CD14-positive monocyte (primary cell): ENCODE results near the gene NUS1. TPM values are rescaled to one million over a fixed set of nuclear protein-coding genes. Genes with fewer than 3 reads are reported as not detected.
"Not testable (repeated sequence)": the region's sequence is repeated elsewhere in the genome, so short reads cannot be mapped to it uniquely, and the experiment has no call there.

Experiments
- DNase-seq, 3 donors: peaks; one replicate each; pipeline ENCODE4 v3.0.0-alpha.2; 2011 to 2022
- H2AFZ ChIP-seq: 2 replicates; pipeline ENCODE4 v1.6.0; 2012; ENCODE audit warnings: mild to moderate bottlenecking, low read depth, low read length, inconsistent platforms; ENCODE audit not compliant: insufficient read depth, poor library complexity, severe bottlenecking
- H3K27ac ChIP-seq, 2 donors: 1 replicate in 1 of 2; 2 replicates in 1 of 2; pipeline ENCODE4 v1.5.1; 2012 to 2013; ENCODE audit warnings: low read length in 2 of 2, control low read depth in 1 of 2, inconsistent platforms in 1 of 2, low read depth in 1 of 2, mild to moderate bottlenecking in 1 of 2
- H3K27me3 ChIP-seq, 2 donors: one replicate each; pipeline versions ENCODE4 v1.6.0 to v1.6.1; 2011 to 2013; ENCODE audit warnings: low read length in 2 of 2; ENCODE audit not compliant: control insufficient read depth in 2 of 2, insufficient read depth in 2 of 2
- H3K36me3 ChIP-seq, 2 donors: replicated peaks in 1 of 2; 1 replicate in 1 of 2; 2 replicates in 1 of 2; pipeline versions ENCODE4 v1.5.1 to v1.6.1; 2012 to 2013; ENCODE audit warnings: low read length in 2 of 2, control low read depth in 1 of 2, inconsistent platforms in 1 of 2, mild to moderate bottlenecking in 1 of 2; ENCODE audit not compliant: insufficient read depth in 2 of 2, control insufficient read depth in 1 of 2
- H3K4me1 ChIP-seq, 2 donors: 1 replicate in 1 of 2; 2 replicates in 1 of 2; pipeline versions ENCODE4 v1.5.1 to v1.6.1; 2012 to 2013; ENCODE audit warnings: low read length in 2 of 2, control low read depth in 1 of 2, inconsistent platforms in 1 of 2, mild to moderate bottlenecking in 1 of 2, moderate library complexity in 1 of 2; ENCODE audit not compliant: insufficient read depth in 2 of 2, control insufficient read depth in 1 of 2
- H3K4me2 ChIP-seq: replicated peaks from 2 replicates; pipeline ENCODE3; 2012; ENCODE audit warnings: low read length, moderate library complexity, mild to moderate bottlenecking; ENCODE audit not compliant: poor library complexity, severe bottlenecking; ENCODE audit errors: extremely low read depth
- H3K4me3 ChIP-seq, 3 experiments: fragments of 200-600 bp in 1 of 3; sonication (generic) in 1 of 3; replicated peaks in 1 of 3; 1 replicate in 2 of 3; 2 replicates in 1 of 3; pipeline ENCODE4 v1.5.1; 2011 to 2013; ENCODE audit warnings: low read length in 3 of 3, mild to moderate bottlenecking in 3 of 3, control low read depth in 2 of 3, low read depth in 2 of 3, inconsistent platforms in 1 of 3, moderate library complexity in 1 of 3
- H3K79me2 ChIP-seq: 2 replicates; pipeline ENCODE4 v1.6.0; 2012; ENCODE audit warnings: mild to moderate bottlenecking, control low read depth, inconsistent platforms, low read length, moderate library complexity; ENCODE audit not compliant: insufficient read depth
- H3K9ac ChIP-seq: 2 replicates; pipeline ENCODE4 v1.6.0; 2017; ENCODE audit warnings: low read length, mild to moderate bottlenecking; ENCODE audit not compliant: insufficient read depth, poor library complexity, severe bottlenecking
- H3K9me3 ChIP-seq, 2 donors: replicated peaks in 1 of 2; 1 replicate in 1 of 2; 2 replicates in 1 of 2; pipeline versions ENCODE4 v1.5.1 to v1.6.1; 2012 to 2013; ENCODE audit warnings: low read length in 2 of 2, control low read depth in 1 of 2; ENCODE audit not compliant: control insufficient read depth in 1 of 2, insufficient read depth in 1 of 2
- H4K20me1 ChIP-seq: 2 replicates; pipeline ENCODE4 v1.6.0; 2012; ENCODE audit warnings: mild to moderate bottlenecking, low read length, control low read depth, moderate library complexity; ENCODE audit not compliant: insufficient read depth
- H3K27ac Mint-ChIP-seq, 7 donors: one replicate each; pipeline ENCODE4 v1.8.0; 2020; ENCODE audit warnings: mild to moderate bottlenecking in 7 of 7, mixed read lengths in 7 of 7, moderate library complexity in 6 of 7, inconsistent platforms in 2 of 7
- H3K27me3 Mint-ChIP-seq, 3 donors: one replicate each; pipeline ENCODE4 v1.8.0; 2021 to 2022; ENCODE audit warnings: low read depth in 3 of 3, mild to moderate bottlenecking in 3 of 3, mixed read lengths in 3 of 3, moderate library complexity in 3 of 3, inconsistent platforms in 1 of 3
- H3K36me3 Mint-ChIP-seq, 2 donors: one replicate each; pipeline ENCODE4 v1.8.0; 2020; ENCODE audit warnings: mixed read lengths in 2 of 2, inconsistent platforms in 1 of 2, mild to moderate bottlenecking in 1 of 2
- H3K4me1 Mint-ChIP-seq: one replicate; pipeline ENCODE4 v1.8.0; 2020; ENCODE audit warnings: mild to moderate bottlenecking, mixed read lengths
- H3K4me3 Mint-ChIP-seq, 2 donors: one replicate each; pipeline ENCODE4 v1.8.0; 2020; ENCODE audit warnings: mild to moderate bottlenecking in 2 of 2, mixed read lengths in 2 of 2, moderate library complexity in 1 of 2
- H3K9me3 Mint-ChIP-seq, 7 donors: one replicate each; pipeline ENCODE4 v1.8.0; 2020 to 2022; ENCODE audit warnings: mixed read lengths in 7 of 7, mild to moderate bottlenecking in 6 of 7, moderate library complexity in 6 of 7, inconsistent platforms in 2 of 7
- CTCF ChIP-seq: fragments of 200-600 bp; IDR thresholded peaks from one replicate; pipeline ENCODE4 v1.8.0; 2022; ENCODE audit warnings: antibody characterized with exemption, mild to moderate bottlenecking
- WGBS: methylation state at CpG from one replicate; pipeline ENCODE4 v1.1.5; 2013; ENCODE audit warnings: missing lambda C conversion rate; ENCODE audit not compliant: insufficient coverage; 5-methylcytosine and 5-hydroxymethylcytosine counted together
- intact Hi-C, 2 donors: fragments of 100-400 bp; cut with micrococcal nuclease; formaldehyde crosslinking; loops; one replicate each; pipeline versions ENCODE4 v1.15.0 to v1.15.1; 2023
- polyA plus RNA-seq, 3 donors: library from polyadenylated mRNA; depleted of rRNA in 1 of 3; unstranded in 2 of 3; stranded (reverse) in 1 of 3; fragments of 300-500 nt in 2 of 3; fragments of >200 nt in 1 of 3; fragmentation: Illumina TruSeq in 2 of 3; gene quantifications; 1 replicate in 2 of 3; 2 replicates in 1 of 3; pipeline ENCODE4 v1.2.3, GENCODE V29; 2012 to 2021

The NUS1 gene
- polyA plus RNA-seq, 3 donors = 8.7 to 16.8 (median 15.6) TPM

- Histone ChIP-seq H3K79me2 (no peaks in the 10 kb centered on the region), H3K27me3 (no peaks in the 10 kb centered on the region), H3K27ac (peak overlapping the region; percentile 8 to 73), H4K20me1 (peaks cover 5% of the 10 kb centered on the region), H3K9ac (no peak overlapping the region), H2AFZ (no peak overlapping the region), H3K4me3 (peak overlapping the region in 1 of 3 experiments; percentile 5), H3K36me3 (peaks cover 41 to 47% of the 10 kb centered on the region in 2 donors), H3K9me3 (no peaks in the 10 kb centered on the region), H3K4me2 (no peak overlapping the region), H3K4me1 (peaks cover 14 to 16% of the 10 kb centered on the region in 2 donors)
- no peaks in the 10 kb centered on the region for H3K9me3 Mint-ChIP-seq
- peaks cover 3 to 13% of the 10 kb centered on the region in 2 donors for H3K36me3 Mint-ChIP-seq
- H3K27ac Mint-ChIP-seq = peak overlapping the region in 6 of 7 donors; percentile 77 to 94 (median 87)
- H3K4me1 Mint-ChIP-seq = peaks cover 12% of the 10 kb centered on the region
- no peak for TF ChIP-seq CTCF
- H3K27me3 Mint-ChIP-seq = no peaks in the 10 kb centered on the region
- peak; percentile 14 to 27 (median 15) for DNase-seq
- peak overlapping the region in 1 of 2 donors; percentile 77 for H3K4me3 Mint-ChIP-seq
- intact Hi-C loops = no loop called here
- no CpG with 5 or more reads among the region's 3 CpGs for WGBS
These were observed 31.2 kb downstream of the NUS1 start for GRCh38 chr6:117706504-117706903.

GRCh38 chr6:117706936-117707509, 31.8 kb downstream of the NUS1 start:
- H3K27me3 Mint-ChIP-seq, H4K20me1 ChIP-seq, intact Hi-C loops, H2AFZ ChIP-seq, H3K9me3 ChIP-seq, H3K27me3 ChIP-seq, H3K9ac ChIP-seq, H3K4me2 ChIP-seq, H3K36me3 Mint-ChIP-seq, H3K9me3 Mint-ChIP-seq, H3K79me2 ChIP-seq: not testable (repeated sequence)
- Mint-ChIP-seq H3K27ac (peak overlapping the region in 6 of 7 donors; percentile 77 to 94 (median 87)), H3K4me1 (peaks cover 12% of the 10 kb centered on the region), H3K4me3 (peak overlapping the region in 1 of 2 donors; percentile 77)
- Histone ChIP-seq H3K36me3 (peaks cover 39 to 45% of the 10 kb centered on the region in 2 donors), H3K27ac (peak overlapping the region in 1 of 2 donors; percentile 73), H3K4me1 (peaks cover 14 to 16% of the 10 kb centered on the region in 2 donors), H3K4me3 (peak overlapping the region in 1 of 3 experiments; percentile 5)
- peak in 1 of 3 donors; percentile 6 for DNase-seq
- WGBS = no CpG with 5 or more reads among the region's 7 CpGs
